MM.1S (cell line): Measurements from ENCODE around the gene KCNH1.

Source experiments
- CTCF ChIP-seq: fragments of 300-600 bp; sonication (generic); IDR thresholded peaks from 2 replicates; pipeline ENCODE4 v1.5.1; 2016; ENCODE audit warnings: antibody characterized with exemption, low read length, mixed read lengths
- EZH2 ChIP-seq: fragments of 300-600 bp; sonication (generic); optimal IDR thresholded peaks from 2 replicates; pipeline ENCODE3; 2017; ENCODE audit warnings: low read depth, mild to moderate bottlenecking, antibody characterized with exemption, low read length, mixed read lengths
- EZH2phosphoT487 ChIP-seq: fragments of 300-600 bp; sonication (generic); IDR thresholded peaks from 2 replicates; pipeline ENCODE4 v1.6.1; 2018; ENCODE audit warnings: antibody characterized with exemption, low read length

GRCh38 chr1:211024901-211025300 lies 109.0 kb downstream of the KCNH1 start:
- TF ChIP-seq CTCF (no peak), EZH2 (no peak), EZH2phosphoT487 (no peak)
